PC-9 (cell line): ENCODE data around the gene MICAL2. TPM values are rescaled to one million over a fixed set of nuclear protein-coding genes. Genes with fewer than 3 reads are reported as not detected.

Experiments
- BruUV-seq: library from RNA; stranded (reverse); fragments of 400-500 nt; replicated peaks from 2 replicates; lab custom pipeline; 2021; lab: Mats Ljungman, UMichigan
- CTCF ChIA-PET: fragments of 300-600 bp; sonication (Branson Sonifier 250); formaldehyde crosslinking; loops from one replicate; lab custom pipeline; 2022; ENCODE audit warnings: antibody characterized with exemption; lab: Charles Lee
- POLR2A ChIA-PET: fragments of 300-600 bp; sonication (Branson Sonifier 250); formaldehyde crosslinking; loops from one replicate; lab custom pipeline; 2022; ENCODE audit warnings: antibody characterized with exemption; ENCODE audit not compliant: unreplicated experiment; lab: Charles Lee
- DNase-seq, 2 experiments: peaks; one replicate each; pipeline versions ENCODE4 v3.0.0 to v3.0.0-alpha.2; 2015 to 2022; ENCODE audit warnings: mixed read lengths in 1 of 2
- H2AFZ ChIP-seq: fragments of 200-600 bp; sonication (generic); 2 replicates; pipeline ENCODE4 v1.8.1; 2017; ENCODE audit warnings: antibody characterized with exemption
- H3F3A ChIP-seq: fragments of 200-600 bp; sonication (generic); 2 replicates; pipeline ENCODE4 v1.8.1; 2017; ENCODE audit warnings: antibody characterized with exemption, mild to moderate bottlenecking, low read depth; ENCODE audit not compliant: insufficient read depth
- H3K27ac ChIP-seq: fragments of 200-600 bp; sonication (generic); 2 replicates; pipeline ENCODE4 v1.6.1; 2016; ENCODE audit warnings: mixed run types
- H3K27me3 ChIP-seq: fragments of 200-600 bp; sonication (generic); 2 replicates; pipeline ENCODE4 v1.6.1; 2016; ENCODE audit warnings: low read depth, mixed run types; ENCODE audit not compliant: insufficient read depth
- H3K36me3 ChIP-seq: fragments of 200-600 bp; sonication (generic); 2 replicates; pipeline ENCODE4 v1.6.1; 2016; ENCODE audit warnings: low read depth, mixed run types
- H3K4me1 ChIP-seq: fragments of 200-600 bp; sonication (generic); replicated peaks from 2 replicates; pipeline ENCODE4 v1.6.1; 2016; ENCODE audit warnings: mixed run types; ENCODE audit not compliant: insufficient read depth
- H3K4me2 ChIP-seq: fragments of 200-600 bp; sonication (generic); 2 replicates; pipeline ENCODE4 v1.6.1; 2017; ENCODE audit warnings: mixed run types
- H3K4me3 ChIP-seq: fragments of 200-600 bp; sonication (generic); 2 replicates; pipeline ENCODE4 v1.6.1; 2016; ENCODE audit warnings: mixed run types
- H3K79me2 ChIP-seq: fragments of 200-600 bp; sonication (generic); 2 replicates; pipeline ENCODE4 v1.6.1; 2017; ENCODE audit warnings: low read depth, mixed run types
- H3K9me2 ChIP-seq: fragments of 200-600 bp; sonication (generic); 2 replicates; pipeline ENCODE4 v1.8.1; 2017; ENCODE audit warnings: mild to moderate bottlenecking; ENCODE audit not compliant: insufficient read depth
- H3K9me3 ChIP-seq: fragments of 200-600 bp; sonication (generic); 2 replicates; pipeline ENCODE4 v1.8.1; 2016; ENCODE audit warnings: low read depth; ENCODE audit not compliant: insufficient read depth
- H4K20me1 ChIP-seq: fragments of 200-600 bp; sonication (generic); 2 replicates; pipeline ENCODE4 v1.8.1; 2017; ENCODE audit not compliant: insufficient read depth
- CTCF ChIP-seq: fragments of 200-600 bp; sonication (generic); conservative IDR thresholded peaks from 2 replicates; pipeline ENCODE4 v1.6.1; 2017; ENCODE audit warnings: mixed run types, antibody characterized with exemption, mild to moderate bottlenecking, moderate library complexity
- EZH2 ChIP-seq: fragments of 200-600 bp; sonication (generic); IDR thresholded peaks from 2 replicates; pipeline ENCODE4 v1.8.0; 2017; ENCODE audit warnings: antibody characterized with exemption, low read depth
- intact Hi-C: fragments of 100-400 bp; cut with micrococcal nuclease; formaldehyde crosslinking; loops from one replicate; pipeline ENCODE4 v1.10.0; 2022; ENCODE audit not compliant: unreplicated experiment
- total RNA-seq: library from RNA; stranded (reverse); gene quantifications from 2 replicates; pipeline ENCODE4 v1.2.3, GENCODE V29; 2021

Gene MICAL2
- total RNA-seq, 1 experiment from 2014 or later, result 32.4 TPM

GRCh38 chr11:12122083-12122482 lies 11.7 kb downstream of the MICAL2 start:
- TF ChIP-seq CTCF, result peak; percentile 40; the same call in 1 of the 2 replicates
- TF ChIP-seq EZH2, result no peak
- Histone ChIP-seq H3K4me2 (no peak overlapping the region), H3K9me3 (no peaks in the 10 kb centered on the region), H3K27ac (no peak overlapping the region), H3F3A (peaks cover 38% of the 10 kb centered on the region), H4K20me1 (no peaks in the 10 kb centered on the region), H3K36me3 (no peaks in the 10 kb centered on the region; the same call in 1 of the 2 replicates), H3K79me2 (peaks cover 63% of the 10 kb centered on the region), H3K4me1 (peaks cover 87% of the 10 kb centered on the region), H2AFZ (no peak overlapping the region), H3K4me3 (no peak overlapping the region), H3K9me2 (no peaks in the 10 kb centered on the region), H3K27me3 (no peaks in the 10 kb centered on the region)
- intact Hi-C loops, result loop anchor here (5.0 kb wide), 1 partner anchor 115 kb away; no protein-coding TSS in a partner anchor
- no TSS peak for BruUV-seq
- ChIA-PET POLR2A (no interaction called here), CTCF (interaction anchor here (0.6 kb wide), 1 partner anchor 113 kb away, joined by 4 read pairs; no protein-coding TSS in a partner anchor)
- no peak for DNase-seq

DNA sequence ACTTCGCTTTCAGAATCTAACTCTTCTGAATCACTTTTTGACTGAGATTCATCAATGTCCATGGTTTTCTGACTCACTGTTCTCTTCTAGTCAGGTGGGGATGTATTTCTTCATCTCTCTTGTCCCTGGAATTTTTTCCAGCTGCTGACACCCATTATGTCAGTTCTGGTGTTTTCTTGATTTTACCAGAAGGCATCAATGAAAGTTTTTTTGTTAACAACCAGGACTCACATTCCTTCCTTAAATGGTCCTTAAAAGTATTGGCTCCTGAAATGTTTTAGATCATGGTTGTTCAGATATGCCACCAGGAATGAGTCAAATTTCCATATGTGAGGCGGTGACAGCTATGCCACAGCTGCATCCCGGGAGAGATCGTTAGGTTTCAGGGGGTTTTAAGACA lies 12.9 kb downstream of the MICAL2 start:
- POLR2A ChIA-PET, result no interaction called here
- H3K27me3 ChIP-seq, result no peaks in the 10 kb centered on the region
- peaks cover 40% of the 10 kb centered on the region for H3F3A ChIP-seq
- no peaks in the 10 kb centered on the region for H3K9me2 ChIP-seq
- H3K9me3 ChIP-seq, result no peaks in the 10 kb centered on the region
- CTCF ChIA-PET, result no interaction called here
- H3K4me3 ChIP-seq, result no peak overlapping the region
- H4K20me1 ChIP-seq, result no peaks in the 10 kb centered on the region
- H3K79me2 ChIP-seq, result peaks cover 63% of the 10 kb centered on the region
- DNase-seq, result no peak
- intact Hi-C loops, result loop anchor here (5.0 kb wide), 1 partner anchor 114 kb away; no protein-coding TSS in a partner anchor
- H3K27ac ChIP-seq, result no peak overlapping the region
- TF ChIP-seq EZH2 (no peak), CTCF (no peak)
- no peak overlapping the region for H2AFZ ChIP-seq
- H3K4me1 ChIP-seq, result peaks cover 89% of the 10 kb centered on the region
- no TSS peak for BruUV-seq
- H3K4me2 ChIP-seq, result no peak overlapping the region
- no peaks in the 10 kb centered on the region for H3K36me3 ChIP-seq

DNA sequence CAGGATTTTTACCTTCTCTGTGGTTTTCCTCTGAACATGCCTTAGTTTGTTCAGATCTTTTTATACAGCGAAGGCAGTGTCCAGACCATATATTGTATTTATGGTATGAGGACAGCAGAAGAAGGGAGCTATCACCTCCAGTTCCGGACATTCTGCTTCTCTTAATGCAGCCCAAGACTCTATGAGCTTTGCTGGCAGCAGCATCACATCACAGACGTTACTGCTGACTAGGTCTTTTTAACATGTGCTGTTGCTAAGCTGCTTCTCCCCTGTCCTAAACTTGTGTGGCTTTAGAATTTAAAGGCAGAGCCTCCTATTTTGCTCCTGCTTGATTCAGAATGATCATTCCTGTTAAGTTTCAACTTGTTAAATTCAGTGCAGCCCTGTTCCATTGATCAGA lies 13.4 kb downstream of the MICAL2 start:
- DNase-seq, result no peak
- no peak overlapping the region for H3K4me3 ChIP-seq
- H3K4me2 ChIP-seq, result no peak overlapping the region
- H3K36me3 ChIP-seq, result no peaks in the 10 kb centered on the region
- peaks cover 40% of the 10 kb centered on the region for H3F3A ChIP-seq
- H3K27me3 ChIP-seq, result no peaks in the 10 kb centered on the region
- no peaks in the 10 kb centered on the region for H3K9me3 ChIP-seq
- peaks cover 62% of the 10 kb centered on the region for H3K79me2 ChIP-seq
- TF ChIP-seq CTCF, result no peak
- no peak for TF ChIP-seq EZH2
- H2AFZ ChIP-seq, result no peak overlapping the region
- ChIA-PET CTCF (no interaction called here), POLR2A (no interaction called here)
- BruUV-seq, result no TSS peak
- intact Hi-C loops, result loop anchor here (5.0 kb wide), 1 partner anchor 114 kb away; no protein-coding TSS in a partner anchor
- no peaks in the 10 kb centered on the region for H4K20me1 ChIP-seq
- H3K27ac ChIP-seq, result peak overlapping the region; percentile 85; the same call in 1 of the 2 replicates
- peaks cover 85% of the 10 kb centered on the region for H3K4me1 ChIP-seq
- H3K9me2 ChIP-seq, result no peaks in the 10 kb centered on the region
